Endothelial cell (in vitro differentiated cells): ENCODE results near the gene RASD2. TPM values are rescaled to one million over a fixed set of nuclear protein-coding genes. Genes with fewer than 3 reads are reported as not detected.
"Not testable (repeated sequence)": the region's sequence is repeated elsewhere in the genome, so short reads cannot be mapped to it uniquely, and the experiment has no call there.

Experiments
- DNase-seq: peaks from one replicate; pipeline ENCODE4 v3.0.0; 2021; ENCODE audit warnings: low spot score
- H3K27ac Mint-ChIP-seq: one replicate; pipeline ENCODE4 v1.8.0; 2021; ENCODE audit warnings: mixed read lengths, inconsistent platforms; ENCODE audit not compliant: unreplicated experiment
- H3K27me3 Mint-ChIP-seq: one replicate; pipeline ENCODE4 v1.8.0; 2021; ENCODE audit warnings: mild to moderate bottlenecking, moderate library complexity, mixed read lengths, inconsistent platforms; ENCODE audit not compliant: unreplicated experiment
- H3K36me3 Mint-ChIP-seq: one replicate; pipeline ENCODE4 v1.8.0; 2021; ENCODE audit warnings: mild to moderate bottlenecking, low read depth, mixed read lengths, inconsistent platforms; ENCODE audit not compliant: unreplicated experiment
- H3K4me1 Mint-ChIP-seq: one replicate; pipeline ENCODE4 v1.8.0; 2021; ENCODE audit warnings: mild to moderate bottlenecking, mixed read lengths, inconsistent platforms; ENCODE audit not compliant: unreplicated experiment
- H3K4me3 Mint-ChIP-seq: one replicate; pipeline ENCODE4 v1.8.0; 2021; ENCODE audit warnings: mild to moderate bottlenecking, mixed read lengths, inconsistent platforms; ENCODE audit not compliant: unreplicated experiment
- H3K9me3 Mint-ChIP-seq: one replicate; pipeline ENCODE4 v1.8.0; 2021; ENCODE audit warnings: mixed read lengths, inconsistent platforms; ENCODE audit not compliant: unreplicated experiment
- CTCF ChIP-seq: fragments of 200-600 bp; sonication (generic); IDR thresholded peaks from one replicate; pipeline ENCODE4 v1.5.0; 2021; ENCODE audit warnings: antibody characterized with exemption; ENCODE audit not compliant: unreplicated experiment
- long read RNA-seq: library from polyadenylated mRNA; unstranded; transcript quantifications from one replicate; pipeline ENCODE4 v2.0.0, GENCODE V29; 2020; ENCODE audit not compliant: unreplicated experiment
- total RNA-seq: library from RNA; stranded (reverse); fragmentation: NEBNext Ultra II Directional; extraction: Animal tissue kit (Norgen Biotek cat#: 25700); gene quantifications from one replicate; pipeline ENCODE4 v1.2.1, GENCODE V29; 2021; ENCODE audit not compliant: unreplicated experiment

RASD2 gene
- total RNA-seq: not detected
- long read RNA-seq: 0 reads

DNA sequence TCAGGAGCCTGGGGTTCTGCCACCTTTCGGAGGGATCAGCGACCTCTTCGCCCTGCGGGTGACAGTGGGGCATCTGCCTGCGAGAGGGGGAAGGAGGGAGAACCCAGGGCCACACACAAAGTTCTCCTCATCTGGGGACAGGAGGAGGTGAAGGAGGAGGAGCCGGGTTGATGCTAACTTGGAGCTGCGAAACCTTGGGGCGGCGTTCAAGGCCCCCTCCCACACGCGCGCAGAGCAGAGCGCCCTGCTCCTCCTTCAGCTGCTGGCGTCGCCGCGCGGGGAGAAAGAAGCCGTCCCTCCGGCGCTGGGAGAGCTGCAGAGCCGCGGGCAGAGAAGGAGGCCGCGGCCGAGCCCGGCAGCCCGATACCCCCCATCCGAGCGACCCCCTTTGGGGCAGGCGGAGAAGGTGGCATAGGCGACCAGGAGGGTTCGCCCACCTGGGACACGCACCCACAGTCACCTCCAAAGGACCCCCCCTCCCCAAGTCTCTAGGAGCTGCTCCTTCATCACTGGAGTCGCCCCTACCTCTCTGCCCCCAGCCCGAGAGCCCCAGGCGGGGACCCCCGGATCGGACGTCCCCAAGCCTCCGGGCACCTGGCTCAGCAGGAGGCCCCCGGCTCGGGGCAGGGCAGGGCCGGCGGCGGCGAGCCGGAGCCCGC lies at the start of gene RASD2:
Gene RASD2 (plus strand): TSS at position 237 of the 659 bp plus-strand sequence. CDS start 5,979 bp downstream, outside the sequence.
- H3K4me1 Mint-ChIP-seq: peaks cover 4% of the 10 kb centered on the region
- H3K4me3 Mint-ChIP-seq: peak within 1 kb of the TSS; percentile 79
- no peaks in the 10 kb centered on the region for H3K9me3 Mint-ChIP-seq
- no peaks in the 10 kb centered on the region for H3K36me3 Mint-ChIP-seq
- H3K27me3 Mint-ChIP-seq: peaks cover 7% of the 10 kb centered on the region
- TF ChIP-seq CTCF: no peak
- DNase-seq: no peak
- H3K27ac Mint-ChIP-seq: peak within 1 kb of the TSS; percentile 9

DNA sequence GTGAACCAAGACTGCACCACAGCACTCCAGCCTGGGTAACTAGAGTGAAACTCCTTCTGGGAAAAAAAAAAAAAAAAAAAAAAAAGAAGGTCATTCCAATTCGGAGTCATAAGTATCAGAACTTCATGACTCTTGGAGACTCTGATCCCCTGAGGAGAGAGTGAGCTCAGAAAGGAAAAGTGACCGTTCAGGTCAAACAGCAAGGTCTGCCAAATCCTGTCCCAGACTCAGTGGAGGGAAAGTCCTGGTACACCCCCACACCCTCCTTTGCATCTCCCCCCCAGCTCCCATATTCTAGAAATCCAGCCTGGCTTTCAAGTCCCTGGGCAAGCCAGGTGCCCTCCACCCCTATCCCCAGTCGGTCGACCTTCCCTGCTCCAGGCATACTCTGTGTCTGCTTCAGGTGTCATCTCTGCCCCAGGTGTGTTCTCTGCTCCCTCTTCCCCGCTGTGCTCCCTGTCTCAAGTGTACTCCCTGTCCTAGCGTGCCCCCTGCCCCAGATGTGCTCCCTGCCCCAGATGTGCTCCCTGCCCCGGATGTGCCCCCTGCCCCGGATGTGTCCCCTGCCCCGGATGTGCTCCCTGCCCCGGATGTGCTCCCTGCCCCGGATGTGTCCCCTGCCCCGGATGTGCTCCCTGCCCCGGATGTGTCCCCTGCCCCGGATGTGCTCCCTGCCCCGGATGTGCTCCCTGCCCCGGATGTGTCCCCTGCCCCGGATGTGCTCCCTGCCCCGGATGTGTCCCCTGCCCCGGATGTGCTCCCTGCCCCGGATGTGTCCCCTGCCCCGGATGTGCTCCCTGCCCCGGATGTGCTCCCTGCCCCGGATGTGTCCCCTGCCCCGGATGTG lies 49.3 kb upstream of the RASD2 start:
- not testable (repeated sequence) for H3K4me3 Mint-ChIP-seq, H3K27ac Mint-ChIP-seq, H3K4me1 Mint-ChIP-seq, H3K27me3 Mint-ChIP-seq, H3K36me3 Mint-ChIP-seq, DNase-seq, H3K9me3 Mint-ChIP-seq

- no peak for TF ChIP-seq CTCF
- Mint-ChIP-seq H3K27me3 (peaks cover 6% of the 10 kb centered on the region), H3K36me3 (no peaks in the 10 kb centered on the region), H3K4me1 (no peaks in the 10 kb centered on the region), H3K9me3 (no peaks in the 10 kb centered on the region), H3K4me3 (no peak overlapping the region), H3K27ac (no peak overlapping the region)
- no peak for DNase-seq
Measured at GRCh38 chr22:35491908-35492380, 48.7 kb upstream of the RASD2 start.

GRCh38 chr22:35493074-35493473 lies 47.6 kb upstream of the RASD2 start:
- no peak for DNase-seq
- no peak for TF ChIP-seq CTCF
- H3K27ac Mint-ChIP-seq: no peak overlapping the region
- no peaks in the 10 kb centered on the region for H3K9me3 Mint-ChIP-seq
- no peak overlapping the region for H3K4me3 Mint-ChIP-seq
- peaks cover 6% of the 10 kb centered on the region for H3K27me3 Mint-ChIP-seq
- H3K36me3 Mint-ChIP-seq: no peaks in the 10 kb centered on the region
- H3K4me1 Mint-ChIP-seq: no peaks in the 10 kb centered on the region

DNA sequence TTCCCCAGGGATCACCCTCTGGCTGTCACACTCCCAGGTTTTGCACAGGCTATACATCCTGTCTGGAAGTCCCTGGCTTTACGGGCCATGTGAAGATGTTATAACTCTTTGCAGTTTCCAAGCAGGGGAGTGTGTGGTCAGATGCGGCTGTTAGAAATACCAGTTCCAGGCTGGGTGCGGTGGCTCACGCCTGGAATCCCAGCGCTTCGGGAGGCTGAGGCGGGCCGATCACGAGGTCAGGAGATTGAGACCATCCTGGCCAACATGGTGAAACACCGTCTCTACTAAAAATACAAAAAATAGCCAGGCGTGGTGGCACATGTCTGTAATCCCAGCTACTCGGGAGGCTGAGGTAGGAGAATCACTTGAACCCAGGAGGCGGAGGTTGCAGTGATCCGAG lies 44.9 kb upstream of the RASD2 start:
- not testable (repeated sequence) for H3K27ac Mint-ChIP-seq, DNase-seq, H3K27me3 Mint-ChIP-seq, H3K9me3 Mint-ChIP-seq, H3K4me3 Mint-ChIP-seq, H3K4me1 Mint-ChIP-seq, H3K36me3 Mint-ChIP-seq
